T-helper 17 cell (primary cell): ENCODE data around the gene PAXX. TPM values are rescaled to one million over a fixed set of nuclear protein-coding genes. Genes with fewer than 3 reads are reported as not detected.
"Not testable (repeated sequence)": the region's sequence is repeated elsewhere in the genome, so short reads cannot be mapped to it uniquely, and the experiment has no call there.

ENCODE experiments used
- ATAC-seq: fragments of 150-1000 bp; cut with Tn5 transposase; 2 replicates; pipeline ENCODE4 v1.10.0; 2021; ENCODE audit warnings: mild to moderate bottlenecking, moderate library complexity
- DNase-seq, 3 donors: peaks; one replicate each; pipeline versions ENCODE4 v3.0.0 to v3.0.0-alpha.2; 2020 to 2021
- H3K9me3 ChIP-seq: one replicate; pipeline ENCODE4 v1.7.0; 2013; ENCODE audit warnings: low read length, mild to moderate bottlenecking; ENCODE audit not compliant: control insufficient read depth, poor library complexity, severe bottlenecking
- H3K27ac Mint-ChIP-seq: one replicate; pipeline ENCODE4 v1.8.0; 2022; ENCODE audit warnings: mild to moderate bottlenecking, moderate library complexity, mixed read lengths
- H3K27me3 Mint-ChIP-seq: one replicate; pipeline ENCODE4 v1.8.0; 2022; ENCODE audit warnings: mixed read lengths
- H3K36me3 Mint-ChIP-seq: one replicate; pipeline ENCODE4 v1.8.0; 2022; ENCODE audit warnings: low read depth, mixed read lengths
- H3K4me1 Mint-ChIP-seq: one replicate; pipeline ENCODE4 v1.8.0; 2022; ENCODE audit warnings: mild to moderate bottlenecking, mixed read lengths
- H3K4me3 Mint-ChIP-seq: one replicate; pipeline ENCODE4 v1.8.0; 2022; ENCODE audit warnings: mild to moderate bottlenecking, moderate library complexity, mixed read lengths
- total RNA-seq, 4 donors: library from RNA in 2 of 4; stranded (reverse) in 2 of 4; gene quantifications; one replicate each; pipeline ENCODE4 v1.2.3 and lab custom pipeline; 2022 to 2026

The PAXX gene
- total RNA-seq, 2 donors from 2014 or later, result 85.7 to 89.9 TPM

DNA sequence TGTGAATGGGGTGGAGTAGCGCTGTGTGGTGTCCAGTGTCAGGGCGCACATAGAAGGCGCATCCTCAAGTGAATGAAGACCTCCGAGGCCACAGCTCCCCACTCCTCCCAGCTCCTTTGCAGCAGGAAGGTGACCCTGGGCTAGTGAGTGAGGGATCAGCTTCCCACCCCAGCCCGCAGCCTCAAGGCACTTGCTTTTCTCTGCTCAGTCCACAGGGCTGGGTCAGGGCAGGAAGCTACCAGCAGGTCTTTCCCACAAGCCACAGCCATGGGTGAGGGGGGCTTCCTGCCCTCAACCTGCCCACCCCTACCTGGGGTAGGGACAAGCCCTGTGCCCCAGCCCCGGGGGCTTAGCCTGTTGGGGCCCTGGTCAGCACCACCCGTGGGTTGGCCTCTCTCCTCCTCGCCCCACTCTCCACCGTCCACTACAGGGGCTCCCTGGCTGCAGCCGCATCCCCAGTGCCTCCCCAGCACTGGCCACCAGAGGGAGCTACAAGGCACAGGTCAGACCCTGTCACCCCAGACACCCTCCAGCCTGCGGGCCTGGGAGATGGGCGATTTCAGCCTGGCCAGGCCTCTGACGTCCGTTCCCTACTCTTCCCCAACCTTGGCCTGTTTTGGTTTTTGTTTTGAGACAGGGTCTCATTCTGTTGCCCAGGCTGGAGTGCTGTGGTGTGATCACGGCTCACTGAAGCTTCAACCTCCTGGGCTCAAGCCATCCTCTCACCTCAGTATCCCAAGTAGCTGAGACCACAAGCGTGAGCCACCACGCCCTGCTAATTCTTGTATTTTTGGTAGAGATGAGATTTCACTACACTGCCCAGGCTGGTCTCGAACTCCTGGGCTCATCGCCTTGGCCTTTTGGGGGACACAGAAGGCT, 37.1 kb downstream of the PAXX start:
- H3K27ac Mint-ChIP-seq, result peak overlapping the region; percentile 87
- H3K27me3 Mint-ChIP-seq, result no peaks in the 10 kb centered on the region
- no peaks in the 10 kb centered on the region for H3K36me3 Mint-ChIP-seq
- DNase-seq (peak; percentile 59 to 72 (median 61)), ATAC-seq (peak; percentile 45)
- H3K4me1 Mint-ChIP-seq, result peaks cover 31% of the 10 kb centered on the region
- H3K4me3 Mint-ChIP-seq, result peak overlapping the region; percentile 94
- H3K9me3 ChIP-seq, result no peaks in the 10 kb centered on the region

DNA sequence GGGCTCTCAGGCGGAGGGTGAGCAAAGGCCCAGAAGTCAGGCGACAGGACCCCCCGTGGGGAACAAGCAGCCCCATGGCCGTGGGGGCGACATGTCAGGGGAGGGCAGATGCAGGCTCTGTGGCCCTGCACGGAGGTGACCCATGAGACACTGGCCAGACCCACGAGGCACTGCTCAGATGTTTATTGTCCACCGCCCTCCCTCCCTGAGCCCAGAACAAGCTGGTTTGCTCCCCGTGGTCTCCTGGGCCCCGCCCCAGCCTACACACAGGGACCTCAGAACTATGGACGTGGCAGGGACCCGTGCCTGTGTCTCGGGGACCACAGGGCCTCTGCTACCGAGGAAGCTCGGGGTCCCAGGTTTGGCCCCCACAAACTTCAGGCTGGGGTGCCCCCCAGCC, 37.8 kb downstream of the PAXX start:
- no peak for DNase-seq
- no peak for ATAC-seq
- H3K4me3 Mint-ChIP-seq, result peak overlapping the region; percentile 94
- no peaks in the 10 kb centered on the region for H3K36me3 Mint-ChIP-seq
- H3K9me3 ChIP-seq, result no peaks in the 10 kb centered on the region
- peak overlapping the region; percentile 87 for H3K27ac Mint-ChIP-seq
- no peaks in the 10 kb centered on the region for H3K27me3 Mint-ChIP-seq
- H3K4me1 Mint-ChIP-seq, result peaks cover 38% of the 10 kb centered on the region

DNA sequence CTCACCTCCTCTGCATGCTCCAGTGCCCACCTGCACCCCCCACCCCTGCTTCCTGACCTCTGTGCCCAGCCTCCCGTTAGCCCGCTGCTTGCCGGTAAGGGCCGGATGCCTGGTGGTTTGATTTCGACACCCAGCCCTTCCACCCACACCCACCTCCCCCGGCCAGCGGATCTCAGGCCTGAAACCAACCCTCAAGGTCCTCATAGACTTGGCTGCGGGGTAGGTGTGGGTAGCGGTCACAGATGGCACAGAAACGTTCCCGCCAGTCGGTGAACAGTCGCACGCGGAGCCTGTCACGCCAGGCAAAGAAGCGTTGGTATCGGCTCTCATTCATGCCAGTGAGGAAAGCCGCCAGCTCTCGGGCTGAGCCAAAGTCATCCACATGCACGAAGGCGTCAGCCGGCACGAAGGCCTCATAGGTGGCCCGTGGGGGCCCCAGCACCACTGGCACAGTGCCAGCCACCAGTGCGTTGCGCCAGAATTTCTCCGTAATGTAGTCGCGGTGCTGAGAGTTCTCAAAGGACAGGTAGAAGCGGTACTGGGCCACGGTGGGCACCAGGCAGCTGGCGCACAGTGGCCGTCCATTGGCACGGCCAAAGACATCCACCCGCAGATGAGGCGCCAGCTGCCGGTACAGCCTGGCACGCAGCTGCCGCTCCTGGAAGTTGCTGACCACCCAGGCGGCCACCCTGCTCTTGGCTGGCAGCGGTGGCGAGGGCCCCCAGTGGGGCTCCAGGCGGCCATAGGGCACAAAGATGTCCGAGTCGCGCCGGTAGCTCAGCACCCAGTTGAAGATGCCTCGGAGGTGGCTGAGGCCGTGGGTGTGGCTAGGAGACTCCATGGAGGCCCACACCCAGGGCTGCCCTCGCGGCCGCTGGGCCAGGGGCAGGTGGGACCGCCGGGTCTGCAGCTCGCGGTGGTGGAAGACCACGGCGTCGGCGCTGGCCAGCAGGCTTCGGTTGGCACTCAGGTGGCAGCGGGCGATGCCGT, 38.6 kb downstream of the PAXX start:
- Mint-ChIP-seq H3K4me3 (peak overlapping the region; percentile 94), H3K36me3 (no peaks in the 10 kb centered on the region), H3K4me1 (peaks cover 43% of the 10 kb centered on the region), H3K27me3 (no peaks in the 10 kb centered on the region), H3K27ac (peak overlapping the region; percentile 87)
- no peaks in the 10 kb centered on the region for H3K9me3 ChIP-seq
- no peak for ATAC-seq
- DNase-seq, result no peak

DNA sequence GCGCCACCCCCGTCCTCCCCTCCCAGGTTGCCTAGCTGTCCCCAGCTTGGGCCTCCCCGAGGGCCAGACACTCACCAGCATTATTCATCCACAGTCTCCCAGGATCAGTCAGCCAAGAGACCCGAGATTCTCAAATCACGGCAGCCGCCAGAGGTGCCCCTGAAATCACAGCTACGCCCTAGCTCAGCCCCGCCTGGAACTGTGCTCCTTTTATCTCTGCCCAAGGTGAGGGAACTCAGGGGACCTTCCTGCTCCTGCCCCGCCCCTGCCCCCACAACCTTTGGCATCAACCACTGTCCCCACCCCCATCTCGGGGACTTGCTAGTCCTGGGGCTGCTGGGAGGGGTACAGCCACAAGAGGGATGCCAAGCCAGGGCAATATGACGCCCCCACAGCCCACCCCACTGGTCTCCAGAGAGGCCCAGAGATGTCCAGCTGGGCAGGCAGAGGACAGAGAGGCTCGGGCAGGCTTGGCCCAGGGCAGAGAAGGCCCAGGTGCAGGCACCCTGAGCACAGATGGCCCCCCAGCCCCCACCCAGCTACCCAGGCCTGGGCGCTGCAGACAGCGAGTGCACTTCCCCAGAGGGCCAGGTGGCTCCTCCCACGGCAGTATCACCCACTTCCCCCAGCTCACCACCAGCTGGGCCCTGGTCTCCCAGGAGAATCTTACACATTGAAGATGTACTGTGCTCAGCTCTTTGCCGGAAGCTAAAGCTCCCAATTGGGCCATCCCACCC, 39.9 kb downstream of the PAXX start, which contains the start of gene FUT7:
FUT7 (minus strand) TSS at position 185 of the 737 bp plus-strand sequence; CDS start at position 88, 97 bp downstream.
- H3K36me3 Mint-ChIP-seq, result no peaks in the 10 kb centered on the region
- H3K4me1 Mint-ChIP-seq, result peaks cover 38% of the 10 kb centered on the region
- ATAC-seq (peak; percentile 14), DNase-seq (peak in 1 of 3 donors; percentile 35)
- no peaks in the 10 kb centered on the region for H3K9me3 ChIP-seq
- peak within 1 kb of the TSS; percentile 87 for H3K27ac Mint-ChIP-seq
- H3K27me3 Mint-ChIP-seq, result no peaks in the 10 kb centered on the region
- peak within 1 kb of the TSS; percentile 94 for H3K4me3 Mint-ChIP-seq

DNA sequence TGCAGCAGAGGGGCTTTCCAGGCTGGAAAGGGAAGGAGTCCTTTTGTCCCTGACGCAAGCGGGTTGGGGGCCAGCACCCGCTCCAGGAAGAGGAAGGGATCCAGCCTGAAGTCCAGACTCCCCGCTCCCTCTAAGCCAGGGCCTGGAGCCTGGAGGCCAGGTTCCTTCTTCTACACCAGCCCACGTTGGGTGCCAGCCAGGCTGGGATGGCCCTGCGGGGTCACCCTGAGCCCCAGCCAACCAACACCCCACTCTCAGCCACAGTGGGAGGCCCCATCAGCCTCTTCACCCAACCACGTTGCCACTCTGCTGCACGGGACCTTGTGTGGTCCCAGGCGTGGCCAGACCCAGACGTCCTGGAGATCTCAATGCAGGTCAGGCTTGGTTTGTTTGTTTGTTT, 40.6 kb downstream of the PAXX start:
- no peaks in the 10 kb centered on the region for H3K9me3 ChIP-seq
- peak overlapping the region; percentile 79 for H3K4me3 Mint-ChIP-seq
- DNase-seq (peak in 2 of 3 donors; percentile 38 to 41), ATAC-seq (peak; percentile 35)
- H3K4me1 Mint-ChIP-seq, result peaks cover 35% of the 10 kb centered on the region
- H3K36me3 Mint-ChIP-seq, result no peaks in the 10 kb centered on the region
- peak overlapping the region; percentile 62 for H3K27ac Mint-ChIP-seq
- H3K27me3 Mint-ChIP-seq, result no peaks in the 10 kb centered on the region

DNA sequence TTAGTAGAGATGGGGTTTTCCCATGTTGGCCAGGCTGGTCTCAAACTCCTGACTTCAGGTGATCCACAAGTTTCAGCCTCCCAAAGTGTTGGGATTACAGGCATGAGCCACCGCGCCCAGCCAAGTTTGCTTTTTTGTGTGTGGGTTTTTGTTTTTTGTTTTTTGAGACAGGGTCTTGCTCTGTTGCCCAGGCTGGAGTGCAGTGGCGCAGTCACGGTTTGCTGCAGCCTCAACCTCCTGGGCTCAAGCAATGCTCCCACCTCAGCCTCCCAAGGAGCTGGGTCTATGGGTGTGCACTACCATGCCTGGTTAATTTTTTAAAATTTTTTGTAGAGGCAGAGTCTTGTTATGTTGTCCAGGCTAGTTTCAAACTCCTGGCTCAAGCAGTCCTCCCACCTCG, 41.3 kb downstream of the PAXX start:
- peaks cover 35% of the 10 kb centered on the region for H3K4me1 Mint-ChIP-seq

DNA sequence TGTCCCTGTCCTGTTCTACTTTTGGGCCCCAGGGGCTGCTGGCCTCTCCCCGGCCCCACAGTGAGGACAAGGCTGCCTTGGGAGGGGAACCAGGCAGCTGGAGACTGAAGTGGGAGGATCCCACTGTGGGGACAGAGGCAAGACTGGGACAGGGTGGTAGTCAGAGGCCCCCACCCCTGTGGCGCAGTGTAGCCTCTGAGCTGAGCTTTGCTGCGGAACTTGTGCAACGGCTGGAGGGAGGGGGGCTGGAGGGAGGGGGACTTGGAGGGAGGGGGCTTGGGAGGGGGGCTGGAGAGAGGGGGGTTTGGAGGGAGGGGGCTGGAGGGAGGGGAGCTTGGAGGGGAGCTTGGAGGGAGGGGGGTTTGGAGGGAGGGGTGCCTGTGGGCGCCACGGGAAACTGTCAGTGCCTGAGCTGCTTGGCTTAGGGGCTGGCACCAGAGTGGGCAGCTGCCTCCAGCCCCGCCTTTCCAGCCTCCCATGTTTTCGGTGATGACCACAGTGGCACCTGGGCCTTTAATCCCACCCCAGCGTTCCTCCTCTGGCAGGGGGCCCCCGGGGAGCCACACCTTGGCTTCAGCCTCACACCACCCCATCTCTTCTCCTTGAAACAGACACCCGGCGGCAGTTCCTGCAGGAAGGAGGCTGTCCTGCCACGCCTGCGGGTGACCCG, 42.0 kb downstream of the PAXX start:
- no peak for ATAC-seq
- H3K4me1 Mint-ChIP-seq, result peaks cover 34% of the 10 kb centered on the region

More for the DNA sequence above, 41.3 kb downstream of the PAXX start:
- Mint-ChIP-seq H3K27ac (peak overlapping the region; percentile 62), H3K4me3 (peak overlapping the region; percentile 79)
- not testable (repeated sequence) for H3K36me3 Mint-ChIP-seq, H3K9me3 ChIP-seq, ATAC-seq, DNase-seq, H3K27me3 Mint-ChIP-seq

DNA sequence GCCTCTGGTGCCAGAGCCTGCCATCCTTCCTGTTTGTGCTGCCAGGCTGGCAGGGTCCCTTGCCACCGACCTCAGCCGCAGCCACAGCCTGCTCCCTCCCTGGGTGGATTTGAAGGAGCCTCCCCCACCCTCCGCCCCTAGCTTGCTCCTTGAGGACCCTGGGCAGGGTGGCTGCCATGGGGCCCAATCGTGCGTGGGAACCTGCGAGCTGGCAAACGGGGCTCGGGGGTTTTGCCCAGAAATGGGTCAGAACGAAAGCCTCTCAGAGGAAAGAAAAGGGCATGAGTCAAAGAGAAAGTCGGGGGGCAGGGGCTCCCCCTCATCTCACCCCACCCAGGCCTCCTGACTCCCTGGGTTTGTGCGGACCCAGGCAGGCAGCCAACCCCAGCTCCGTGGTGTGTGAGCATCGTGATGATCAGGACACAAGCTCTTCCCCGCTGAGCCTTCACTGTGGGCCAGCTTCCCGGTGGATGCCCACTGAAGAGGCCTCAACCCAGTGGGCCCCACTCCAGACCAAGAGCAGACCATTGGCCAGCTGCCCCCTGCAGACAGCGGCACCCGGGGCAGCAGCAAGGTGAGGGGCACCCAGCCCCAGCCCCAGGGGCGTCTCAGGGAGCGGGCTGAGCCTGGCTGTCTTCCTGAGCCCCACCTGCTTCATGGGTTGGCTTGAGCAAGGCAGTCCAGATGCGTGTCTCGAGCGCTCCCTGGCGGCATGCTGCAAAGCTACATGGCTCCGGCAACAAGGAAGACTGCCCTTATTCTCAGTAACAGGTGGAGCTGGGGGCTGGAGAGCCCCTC, 42.7 kb downstream of the PAXX start:
- peaks cover 28% of the 10 kb centered on the region for H3K4me1 Mint-ChIP-seq
- no peaks in the 10 kb centered on the region for H3K36me3 Mint-ChIP-seq
- peak overlapping the region; percentile 85 for H3K27ac Mint-ChIP-seq
- peak; percentile 79 to 86 (median 80) for DNase-seq
- H3K27me3 Mint-ChIP-seq, result no peaks in the 10 kb centered on the region
- peak overlapping the region; percentile 87 for H3K4me3 Mint-ChIP-seq
- ATAC-seq, result peak; percentile 79
- H3K9me3 ChIP-seq, result no peaks in the 10 kb centered on the region

More for the DNA sequence above, 42.0 kb downstream of the PAXX start:
- no peak for DNase-seq
- H3K4me3 Mint-ChIP-seq, result peak overlapping the region; percentile 87
- H3K36me3 Mint-ChIP-seq, result no peaks in the 10 kb centered on the region
- no peaks in the 10 kb centered on the region for H3K27me3 Mint-ChIP-seq
- peak overlapping the region; percentile 85 for H3K27ac Mint-ChIP-seq
- no peaks in the 10 kb centered on the region for H3K9me3 ChIP-seq

DNA sequence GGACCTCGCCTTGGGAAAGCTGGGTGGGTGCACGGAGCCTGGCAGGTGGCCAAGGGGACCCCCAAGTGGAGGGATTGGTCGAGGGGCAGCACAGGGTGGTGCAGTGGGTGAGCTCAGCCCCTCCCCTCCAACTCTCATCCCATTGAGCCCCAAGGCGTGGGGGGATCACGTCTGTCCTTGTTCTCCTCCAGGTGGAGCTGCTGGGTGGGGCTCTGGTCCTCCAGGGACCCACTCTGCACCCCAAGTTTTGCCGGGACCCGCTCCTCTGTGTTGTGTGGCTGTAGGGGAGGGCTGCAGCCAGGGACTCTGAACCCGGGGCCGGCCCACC, 43.2 kb downstream of the PAXX start:
- Mint-ChIP-seq H3K4me1 (peaks cover 25% of the 10 kb centered on the region), H3K36me3 (no peaks in the 10 kb centered on the region), H3K27me3 (no peaks in the 10 kb centered on the region), H3K27ac (peak overlapping the region; percentile 85), H3K4me3 (peak overlapping the region; percentile 87)
- ATAC-seq (no peak), DNase-seq (no peak)
- H3K9me3 ChIP-seq, result no peaks in the 10 kb centered on the region

DNA sequence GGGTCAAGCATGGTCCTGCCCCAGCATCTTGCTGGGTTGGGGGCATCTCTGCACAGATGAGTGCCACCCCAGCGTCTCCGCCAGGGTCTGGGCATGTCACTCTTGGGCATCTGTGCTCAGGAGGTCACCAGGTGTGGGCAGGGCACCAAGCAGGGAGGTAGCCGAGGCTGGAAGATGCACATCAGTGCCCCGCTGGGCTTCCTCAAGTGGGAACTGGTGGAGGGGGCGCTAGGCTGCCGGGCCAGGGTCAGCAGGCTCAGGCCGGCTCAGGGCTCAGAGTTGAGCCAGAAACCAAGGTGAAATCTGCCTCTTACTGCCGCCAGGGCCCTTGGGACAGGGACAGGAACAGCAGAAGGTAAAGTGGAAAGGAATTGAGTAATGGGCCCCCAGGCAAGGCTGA, 43.7 kb downstream of the PAXX start:
- H3K9me3 ChIP-seq, result no peaks in the 10 kb centered on the region
- Mint-ChIP-seq H3K4me3 (no peak overlapping the region), H3K4me1 (peaks cover 21% of the 10 kb centered on the region), H3K27me3 (no peaks in the 10 kb centered on the region), H3K36me3 (no peaks in the 10 kb centered on the region), H3K27ac (no peak overlapping the region)
- no peak for DNase-seq
- no peak for ATAC-seq

DNA sequence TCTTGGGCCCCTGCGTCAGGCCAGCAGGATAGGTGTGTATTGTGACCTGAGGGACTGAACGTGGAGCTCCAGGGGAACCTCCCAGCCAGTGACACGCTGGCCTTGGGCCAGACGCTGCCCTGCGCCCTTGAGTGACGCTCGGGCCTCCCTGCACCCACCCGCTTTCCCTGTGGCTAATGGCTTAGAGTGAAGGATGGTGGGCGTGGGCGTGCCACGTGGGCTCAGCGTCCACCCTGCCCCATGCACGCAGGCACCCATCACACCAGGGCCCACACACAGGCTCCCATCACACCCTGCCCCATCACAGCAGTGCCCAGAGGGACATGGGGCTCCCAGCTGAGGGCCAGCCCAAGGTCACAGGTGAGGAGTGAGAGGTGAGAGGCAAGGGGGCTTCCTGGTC, 44.8 kb downstream of the PAXX start:
- Mint-ChIP-seq H3K36me3 (no peaks in the 10 kb centered on the region), H3K4me3 (no peak overlapping the region), H3K4me1 (peaks cover 19% of the 10 kb centered on the region), H3K27me3 (no peaks in the 10 kb centered on the region), H3K27ac (no peak overlapping the region)
- no peak for DNase-seq
- no peak for ATAC-seq
- H3K9me3 ChIP-seq, result no peaks in the 10 kb centered on the region

DNA sequence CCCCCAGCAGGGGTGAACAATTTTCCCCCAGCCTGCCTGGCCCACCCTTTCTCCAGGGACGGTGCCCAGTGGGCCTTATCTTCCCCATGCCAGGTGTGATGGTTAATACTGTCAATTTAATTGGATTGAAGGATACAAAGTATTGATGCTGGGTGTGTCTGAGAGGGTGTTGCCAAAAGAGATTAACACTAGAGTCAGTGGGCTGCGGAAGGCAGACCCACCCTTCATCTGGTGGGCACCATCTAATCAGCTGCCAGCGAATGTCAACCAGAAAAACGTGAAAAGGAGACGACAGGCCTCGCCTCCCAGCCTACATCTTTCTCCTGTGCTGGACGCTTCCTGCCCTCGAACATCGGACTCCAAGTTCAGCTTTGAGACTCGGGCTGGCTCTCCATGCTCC, 45.3 kb downstream of the PAXX start:
- Mint-ChIP-seq H3K27ac (no peak overlapping the region), H3K36me3 (no peaks in the 10 kb centered on the region), H3K4me1 (peaks cover 19% of the 10 kb centered on the region), H3K27me3 (no peaks in the 10 kb centered on the region), H3K4me3 (no peak overlapping the region)
- DNase-seq (no peak), ATAC-seq (no peak)
- H3K9me3 ChIP-seq, result no peaks in the 10 kb centered on the region
